HEK293 (cell line): ENCODE measurements around the gene FOXP1.

Source experiments
- CTCF ChIA-PET: fragments of 350-600 bp; formaldehyde crosslinking; extraction: SDS; loops from one replicate; lab custom pipeline; 2021; ENCODE audit warnings: antibody characterized with exemption; lab: Yijun Ruan, JAX
- POLR2A ChIA-PET: fragments of 300-600 bp; formaldehyde crosslinking; extraction: SDS; loops from one replicate; lab custom pipeline; 2020; ENCODE audit warnings: antibody characterized with exemption, inconsistent platforms; lab: Yijun Ruan, JAX
- H3K27ac ChIP-seq: fragments of 200-500 bp; sonication (Bioruptor generic); 2 replicates; pipeline ENCODE4 v1.5.1; 2014; ENCODE audit warnings: low read depth, low read length, control low read depth, inconsistent platforms; ENCODE audit errors: extremely low read depth
- H3K36me3 ChIP-seq, 2 experiments: fragments of 200-500 bp in 1 of 2; sonication (Bioruptor generic) in 1 of 2; 1 replicate in 1 of 2; 2 replicates in 1 of 2; pipeline ENCODE4 v1.5.1; 2014 to 2017; ENCODE audit warnings: inconsistent platforms in 2 of 2, low read length in 2 of 2; ENCODE audit not compliant: control insufficient read depth in 2 of 2, insufficient read depth in 1 of 2
- H3K4me1 ChIP-seq: fragments of 200-500 bp; sonication (Bioruptor generic); 2 replicates; pipeline ENCODE4 v1.5.1; 2014; ENCODE audit warnings: mild to moderate bottlenecking, low read length, inconsistent platforms; ENCODE audit not compliant: control insufficient read depth, insufficient read depth
- H3K4me3 ChIP-seq: 2 replicates; pipeline ENCODE4 v1.5.1; 2011; ENCODE audit warnings: low read depth, mild to moderate bottlenecking, control low read depth, low read length, moderate library complexity
- H3K9me3 ChIP-seq: fragments of 200-500 bp; sonication (Bioruptor generic); 2 replicates; pipeline ENCODE4 v1.5.1; 2014; ENCODE audit warnings: low read depth, low read length, inconsistent platforms; ENCODE audit not compliant: control insufficient read depth, insufficient read depth
- FEZF1 ChIP-seq: fragments of 450-650 bp; formaldehyde crosslinking; IDR thresholded peaks from 2 replicates; pipeline ENCODE4 v1.5.1; 2016; ENCODE audit warnings: missing biosample characterization, missing genetic modification characterization
- GLIS1 ChIP-seq: fragments of 450-650 bp; formaldehyde crosslinking; IDR thresholded peaks from 2 replicates; pipeline ENCODE4 v1.5.1; 2016; ENCODE audit warnings: missing biosample characterization, missing genetic modification characterization
- KLF7 ChIP-seq: fragments of 450-650 bp; formaldehyde crosslinking; IDR thresholded peaks from 2 replicates; pipeline ENCODE4 v1.5.1; 2016; ENCODE audit warnings: missing biosample characterization, missing genetic modification characterization, borderline replicate concordance
- OVOL3 ChIP-seq: fragments of 450-650 bp; formaldehyde crosslinking; IDR thresholded peaks from 2 replicates; pipeline ENCODE4 v1.5.1; 2016; ENCODE audit warnings: missing biosample characterization, missing genetic modification characterization
- SETDB1 ChIP-seq: IDR thresholded peaks from one replicate; pipeline ENCODE4 v1.6.1; 2017; ENCODE audit warnings: mild to moderate bottlenecking, low read length, moderate library complexity, mixed read lengths; ENCODE audit not compliant: insufficient read length
- TCF7L2 ChIP-seq: IDR thresholded peaks from 2 replicates; pipeline ENCODE4 v1.6.1; 2011; ENCODE audit warnings: low read depth, mild to moderate bottlenecking, inconsistent platforms, low read length, moderate library complexity, borderline replicate concordance
- ZBTB7A ChIP-seq: fragments of 450-650 bp; formaldehyde crosslinking; IDR thresholded peaks from 2 replicates; pipeline ENCODE4 v1.5.1; 2016; ENCODE audit warnings: low read depth, missing biosample characterization, missing genetic modification characterization
- ZFP3 ChIP-seq: fragments of 450-650 bp; formaldehyde crosslinking; IDR thresholded peaks from 2 replicates; pipeline ENCODE4 v1.5.1; 2016; ENCODE audit warnings: low read depth, missing biosample characterization, missing genetic modification characterization
- ZIC2 ChIP-seq: fragments of 450-650 bp; formaldehyde crosslinking; IDR thresholded peaks from 2 replicates; pipeline ENCODE4 v1.5.1; 2016; ENCODE audit warnings: missing biosample characterization, missing genetic modification characterization
- ZNF211 ChIP-seq: fragments of 450-650 bp; formaldehyde crosslinking; IDR thresholded peaks from 2 replicates; pipeline ENCODE4 v1.5.1; 2016; ENCODE audit warnings: low read depth, missing biosample characterization, missing genetic modification characterization
- ZNF23 ChIP-seq: fragments of 450-650 bp; formaldehyde crosslinking; IDR thresholded peaks from 2 replicates; pipeline ENCODE4 v1.5.1; 2016; ENCODE audit warnings: missing biosample characterization, missing genetic modification characterization, borderline replicate concordance
- ZNF302 ChIP-seq: fragments of 450-650 bp; formaldehyde crosslinking; IDR thresholded peaks from 2 replicates; pipeline ENCODE4 v1.5.1; 2016; ENCODE audit warnings: missing biosample characterization, missing genetic modification characterization, low read depth
- ZNF324 ChIP-seq: fragments of 450-650 bp; formaldehyde crosslinking; IDR thresholded peaks from 2 replicates; pipeline ENCODE4 v1.5.1; 2016; ENCODE audit warnings: missing biosample characterization, missing genetic modification characterization
- ZNF335 ChIP-seq: fragments of 450-650 bp; formaldehyde crosslinking; conservative IDR thresholded peaks from 2 replicates; pipeline ENCODE4 v1.5.1; 2016; ENCODE audit warnings: missing biosample characterization, missing genetic modification characterization
- ZNF354C ChIP-seq: fragments of 450-650 bp; formaldehyde crosslinking; IDR thresholded peaks from 2 replicates; pipeline ENCODE4 v1.5.1; 2016; ENCODE audit warnings: missing biosample characterization, missing genetic modification characterization, low read depth, borderline replicate concordance
- ZNF416 ChIP-seq: fragments of 450-650 bp; formaldehyde crosslinking; IDR thresholded peaks from 2 replicates; pipeline ENCODE4 v1.5.1; 2016; ENCODE audit warnings: missing biosample characterization, missing genetic modification characterization
- ZNF561 ChIP-seq: fragments of 450-650 bp; IDR thresholded peaks from 2 replicates; pipeline ENCODE4 v1.5.1; 2018; ENCODE audit warnings: missing biosample characterization, missing genetic modification characterization, borderline replicate concordance
- ZNF621 ChIP-seq: fragments of 450-650 bp; formaldehyde crosslinking; IDR thresholded peaks from 2 replicates; pipeline ENCODE4 v1.5.1; 2017; ENCODE audit warnings: missing biosample characterization, missing genetic modification characterization
- ZNF624 ChIP-seq: fragments of 450-650 bp; formaldehyde crosslinking; IDR thresholded peaks from 2 replicates; pipeline ENCODE4 v1.5.1; 2017; ENCODE audit warnings: missing biosample characterization, missing genetic modification characterization
- ZNF664 ChIP-seq: fragments of 450-650 bp; formaldehyde crosslinking; IDR thresholded peaks from 2 replicates; pipeline ENCODE4 v1.5.1; 2016; ENCODE audit warnings: missing biosample characterization, missing genetic modification characterization
- ZNF777 ChIP-seq: fragments of 450-650 bp; formaldehyde crosslinking; IDR thresholded peaks from 2 replicates; pipeline ENCODE4 v1.5.1; 2017; ENCODE audit warnings: missing biosample characterization, missing genetic modification characterization, borderline replicate concordance
- ZNF830 ChIP-seq: fragments of 450-650 bp; IDR thresholded peaks from 2 replicates; pipeline ENCODE4 v1.5.0; 2018; ENCODE audit warnings: missing biosample characterization, missing genetic modification characterization, low read depth, mild to moderate bottlenecking, moderate library complexity
- TF ChIP-seq, protein P1 (sequence below): fragments of 450-650 bp; formaldehyde crosslinking; IDR thresholded peaks from 2 replicates; pipeline ENCODE4 v1.5.1; 2016; ENCODE audit warnings: missing biosample characterization, missing genetic modification characterization
- TF ChIP-seq, protein P2 (sequence below): fragments of 450-650 bp; formaldehyde crosslinking; IDR thresholded peaks from 2 replicates; pipeline ENCODE4 v1.5.1; 2016; ENCODE audit warnings: missing biosample characterization, missing genetic modification characterization
- TF ChIP-seq, protein P3 (sequence below): fragments of 450-650 bp; formaldehyde crosslinking; IDR thresholded peaks from 2 replicates; pipeline ENCODE4 v1.5.1; 2017; ENCODE audit warnings: missing biosample characterization, missing genetic modification characterization
- TF ChIP-seq, protein P4 (sequence below): fragments of 450-650 bp; formaldehyde crosslinking; IDR thresholded peaks from 2 replicates; pipeline ENCODE4 v1.5.1; 2016; ENCODE audit warnings: missing biosample characterization, missing genetic modification characterization
- TF ChIP-seq, protein P5 (sequence below): fragments of 450-650 bp; formaldehyde crosslinking; IDR thresholded peaks from 2 replicates; pipeline ENCODE4 v1.5.1; 2017; ENCODE audit warnings: missing biosample characterization, missing genetic modification characterization

The FOXP1 gene

DNA sequence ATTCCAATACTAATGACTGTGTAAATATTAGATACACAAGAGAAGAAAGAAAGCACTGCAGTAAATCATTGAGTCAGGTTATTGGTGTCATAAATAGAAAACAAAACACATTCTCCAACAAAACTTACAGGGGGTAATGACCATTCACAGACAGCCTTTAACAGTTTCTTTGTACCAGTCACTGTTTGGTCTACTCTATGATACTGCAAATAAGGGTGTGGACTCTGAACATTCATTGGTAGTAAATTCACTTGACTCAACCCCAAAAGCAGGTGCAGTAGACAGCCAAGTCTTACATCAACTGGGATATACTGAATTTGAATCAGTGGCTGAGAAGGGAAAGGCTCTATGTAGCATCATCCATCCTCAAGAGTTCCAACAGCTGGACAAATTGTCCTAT, 463.5 kb downstream of the FOXP1 start:
- Histone ChIP-seq H3K27ac (no peak overlapping the region), H3K4me1 (no peaks in the 10 kb centered on the region), H3K36me3 (no peaks in the 10 kb centered on the region), H3K9me3 (no peaks in the 10 kb centered on the region), H3K4me3 (no peak overlapping the region)
- ChIA-PET POLR2A (no interaction called here), CTCF (no interaction called here)
- TF ChIP-seq ZNF624 (tag by site-specific recombination) (no peak), KLF7 (tag by site-specific recombination) (no peak), ZNF664 (tag by site-specific recombination) (no peak), ZIC2 (tag by site-specific recombination) (no peak), FEZF1 (peak; percentile 76)

DNA sequence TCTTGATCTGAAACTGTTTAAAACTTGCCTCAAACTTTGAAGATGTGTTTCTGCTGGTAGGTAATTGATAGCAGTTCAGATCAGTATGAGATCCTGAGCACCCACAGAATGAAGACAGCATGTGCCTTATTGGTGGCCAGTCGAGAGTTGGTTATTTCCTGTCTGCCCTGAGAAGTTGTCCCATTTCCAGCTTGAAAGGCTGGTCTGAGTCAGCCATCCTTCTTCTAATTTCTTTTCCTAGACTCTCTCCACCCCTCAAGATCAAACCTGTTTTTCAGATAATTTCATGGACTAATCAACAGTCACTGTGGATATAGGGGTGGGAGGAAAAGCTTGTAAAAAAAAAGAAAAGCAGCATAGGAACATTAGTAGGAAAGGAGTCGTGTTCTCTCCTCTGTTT, 464.4 kb downstream of the FOXP1 start:
- CTCF ChIA-PET: no interaction called here
- Histone ChIP-seq H3K4me3 (no peak overlapping the region), H3K27ac (no peak overlapping the region), H3K9me3 (no peaks in the 10 kb centered on the region)
- TF ChIP-seq ZNF23: no peak
- TF ChIP-seq, protein P1, sequence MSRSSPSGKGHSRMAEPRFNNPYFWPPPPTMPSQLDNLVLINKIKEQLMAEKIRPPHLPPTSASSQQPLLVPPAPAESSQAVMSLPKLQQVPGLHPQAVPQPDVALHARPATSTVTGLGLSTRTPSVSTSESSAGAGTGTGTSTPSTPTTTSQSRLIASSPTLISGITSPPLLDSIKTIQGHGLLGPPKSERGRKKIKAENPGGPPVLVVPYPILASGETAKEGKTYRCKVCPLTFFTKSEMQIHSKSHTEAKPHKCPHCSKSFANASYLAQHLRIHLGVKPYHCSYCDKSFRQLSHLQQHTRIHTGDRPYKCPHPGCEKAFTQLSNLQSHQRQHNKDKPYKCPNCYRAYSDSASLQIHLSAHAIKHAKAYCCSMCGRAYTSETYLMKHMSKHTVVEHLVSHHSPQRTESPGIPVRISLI (tag by site-specific recombination): no peak
- no peak for TF ChIP-seq ZNF211 (tag by site-specific recombination)
- TF ChIP-seq ZBTB7A (tag by site-specific recombination): no peak
- no peak for TF ChIP-seq TCF7L2
- TF ChIP-seq ZNF354C (tag by site-specific recombination): no peak
- no peak for TF ChIP-seq ZNF335 (tag by site-specific recombination)
- no peak for TF ChIP-seq ZNF777
- TF ChIP-seq ZNF324 (tag by site-specific recombination): no peak
- TF ChIP-seq, protein P2, sequence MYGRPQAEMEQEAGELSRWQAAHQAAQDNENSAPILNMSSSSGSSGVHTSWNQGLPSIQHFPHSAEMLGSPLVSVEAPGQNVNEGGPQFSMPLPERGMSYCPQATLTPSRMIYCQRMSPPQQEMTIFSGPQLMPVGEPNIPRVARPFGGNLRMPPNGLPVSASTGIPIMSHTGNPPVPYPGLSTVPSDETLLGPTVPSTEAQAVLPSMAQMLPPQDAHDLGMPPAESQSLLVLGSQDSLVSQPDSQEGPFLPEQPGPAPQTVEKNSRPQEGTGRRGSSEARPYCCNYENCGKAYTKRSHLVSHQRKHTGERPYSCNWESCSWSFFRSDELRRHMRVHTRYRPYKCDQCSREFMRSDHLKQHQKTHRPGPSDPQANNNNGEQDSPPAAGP (tag by site-specific recombination): no peak
- TF ChIP-seq ZFP3 (tag by site-specific recombination): no peak
- TF ChIP-seq, protein P3, sequence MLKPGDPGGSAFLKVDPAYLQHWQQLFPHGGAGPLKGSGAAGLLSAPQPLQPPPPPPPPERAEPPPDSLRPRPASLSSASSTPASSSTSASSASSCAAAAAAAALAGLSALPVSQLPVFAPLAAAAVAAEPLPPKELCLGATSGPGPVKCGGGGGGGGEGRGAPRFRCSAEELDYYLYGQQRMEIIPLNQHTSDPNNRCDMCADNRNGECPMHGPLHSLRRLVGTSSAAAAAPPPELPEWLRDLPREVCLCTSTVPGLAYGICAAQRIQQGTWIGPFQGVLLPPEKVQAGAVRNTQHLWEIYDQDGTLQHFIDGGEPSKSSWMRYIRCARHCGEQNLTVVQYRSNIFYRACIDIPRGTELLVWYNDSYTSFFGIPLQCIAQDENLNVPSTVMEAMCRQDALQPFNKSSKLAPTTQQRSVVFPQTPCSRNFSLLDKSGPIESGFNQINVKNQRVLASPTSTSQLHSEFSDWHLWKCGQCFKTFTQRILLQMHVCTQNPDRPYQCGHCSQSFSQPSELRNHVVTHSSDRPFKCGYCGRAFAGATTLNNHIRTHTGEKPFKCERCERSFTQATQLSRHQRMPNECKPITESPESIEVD (tag by site-specific recombination): no peak
- TF ChIP-seq, all 188 proteins: peak for 0
- POLR2A ChIA-PET: no interaction called here
- H3K4me1 ChIP-seq: no peaks in the 10 kb centered on the region
- H3K36me3 ChIP-seq: no peaks in the 10 kb centered on the region

DNA sequence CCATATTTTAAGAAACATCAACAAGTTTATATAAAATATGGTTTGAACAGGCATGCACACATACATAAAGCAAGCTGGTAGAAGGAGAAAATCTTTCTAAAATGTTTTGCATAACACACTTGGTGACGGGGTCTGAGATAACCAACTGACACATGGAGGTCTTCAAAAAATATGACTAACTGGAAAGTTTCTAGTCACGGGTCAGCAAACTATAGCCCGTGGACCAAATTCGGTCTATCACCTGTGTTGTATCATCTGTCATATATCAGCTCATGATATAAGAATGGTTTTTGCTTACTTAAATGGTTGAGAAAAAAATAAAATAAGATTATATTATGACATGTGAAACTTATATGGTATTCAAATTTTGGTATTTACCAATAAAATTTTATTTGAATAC, 465.1 kb downstream of the FOXP1 start:
- ChIA-PET POLR2A (no interaction called here), CTCF (interaction anchor here (0.6 kb wide), 2 partner anchors 27 to 275 kb away, joined by 3 read pairs; no protein-coding TSS in a partner anchor)
- no peaks in the 10 kb centered on the region for H3K9me3 ChIP-seq
- TF ChIP-seq ZNF416 (no peak), SETDB1 (no peak), ZNF561 (tag by site-specific recombination) (no peak), OVOL3 (tag by site-specific recombination) (no peak), GLIS1 (tag by site-specific recombination) (no peak), ZNF830 (tag by site-specific recombination) (no peak), ZNF302 (tag by site-specific recombination) (no peak), ZNF621 (tag by site-specific recombination) (no peak)
- TF ChIP-seq, protein P4, sequence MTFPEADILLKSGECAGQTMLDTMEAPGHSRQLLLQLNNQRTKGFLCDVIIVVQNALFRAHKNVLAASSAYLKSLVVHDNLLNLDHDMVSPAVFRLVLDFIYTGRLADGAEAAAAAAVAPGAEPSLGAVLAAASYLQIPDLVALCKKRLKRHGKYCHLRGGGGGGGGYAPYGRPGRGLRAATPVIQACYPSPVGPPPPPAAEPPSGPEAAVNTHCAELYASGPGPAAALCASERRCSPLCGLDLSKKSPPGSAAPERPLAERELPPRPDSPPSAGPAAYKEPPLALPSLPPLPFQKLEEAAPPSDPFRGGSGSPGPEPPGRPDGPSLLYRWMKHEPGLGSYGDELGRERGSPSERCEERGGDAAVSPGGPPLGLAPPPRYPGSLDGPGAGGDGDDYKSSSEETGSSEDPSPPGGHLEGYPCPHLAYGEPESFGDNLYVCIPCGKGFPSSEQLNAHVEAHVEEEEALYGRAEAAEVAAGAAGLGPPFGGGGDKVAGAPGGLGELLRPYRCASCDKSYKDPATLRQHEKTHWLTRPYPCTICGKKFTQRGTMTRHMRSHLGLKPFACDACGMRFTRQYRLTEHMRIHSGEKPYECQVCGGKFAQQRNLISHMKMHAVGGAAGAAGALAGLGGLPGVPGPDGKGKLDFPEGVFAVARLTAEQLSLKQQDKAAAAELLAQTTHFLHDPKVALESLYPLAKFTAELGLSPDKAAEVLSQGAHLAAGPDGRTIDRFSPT (tag by site-specific recombination): no peak
- TF ChIP-seq, protein P5, sequence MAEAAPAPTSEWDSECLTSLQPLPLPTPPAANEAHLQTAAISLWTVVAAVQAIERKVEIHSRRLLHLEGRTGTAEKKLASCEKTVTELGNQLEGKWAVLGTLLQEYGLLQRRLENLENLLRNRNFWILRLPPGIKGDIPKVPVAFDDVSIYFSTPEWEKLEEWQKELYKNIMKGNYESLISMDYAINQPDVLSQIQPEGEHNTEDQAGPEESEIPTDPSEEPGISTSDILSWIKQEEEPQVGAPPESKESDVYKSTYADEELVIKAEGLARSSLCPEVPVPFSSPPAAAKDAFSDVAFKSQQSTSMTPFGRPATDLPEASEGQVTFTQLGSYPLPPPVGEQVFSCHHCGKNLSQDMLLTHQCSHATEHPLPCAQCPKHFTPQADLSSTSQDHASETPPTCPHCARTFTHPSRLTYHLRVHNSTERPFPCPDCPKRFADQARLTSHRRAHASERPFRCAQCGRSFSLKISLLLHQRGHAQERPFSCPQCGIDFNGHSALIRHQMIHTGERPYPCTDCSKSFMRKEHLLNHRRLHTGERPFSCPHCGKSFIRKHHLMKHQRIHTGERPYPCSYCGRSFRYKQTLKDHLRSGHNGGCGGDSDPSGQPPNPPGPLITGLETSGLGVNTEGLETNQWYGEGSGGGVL (tag by site-specific recombination): no peak

More for the DNA sequence above, 465.1 kb downstream of the FOXP1 start:
- no peak overlapping the region for H3K4me3 ChIP-seq
- no peaks in the 10 kb centered on the region for H3K36me3 ChIP-seq
- no peak overlapping the region for H3K27ac ChIP-seq
- no peaks in the 10 kb centered on the region for H3K4me1 ChIP-seq
